Endometrial microvascular endothelial cells (primary cell): ENCODE data around the gene KRT71. TPM values are rescaled to one million over a fixed set of nuclear protein-coding genes. Genes with fewer than 3 reads are reported as not detected.

Experiments used
- in situ Hi-C: cut with HindIII; loops from 2 replicates; pipeline ENCODE4 v1.10.0; 2017; ENCODE audit warnings: low sequenced_read_pairs, low pct_unique_long_range_greater_than_20kb; ENCODE audit errors: inconsistent ontology term
- total RNA-seq: library from RNA; depleted of rRNA; stranded (reverse); fragments of >200 nt; gene quantifications from one replicate; pipeline ENCODE4 v1.2.3, GENCODE V29; 2015; ENCODE audit errors: inconsistent ontology term

Gene KRT71
- total RNA-seq, 1 donor from 2014 or later: not detected

- in situ Hi-C loops: no loop called here
Observed at GRCh38 chr12:52542785-52543318, 10.1 kb downstream of the KRT71 start.

DNA sequence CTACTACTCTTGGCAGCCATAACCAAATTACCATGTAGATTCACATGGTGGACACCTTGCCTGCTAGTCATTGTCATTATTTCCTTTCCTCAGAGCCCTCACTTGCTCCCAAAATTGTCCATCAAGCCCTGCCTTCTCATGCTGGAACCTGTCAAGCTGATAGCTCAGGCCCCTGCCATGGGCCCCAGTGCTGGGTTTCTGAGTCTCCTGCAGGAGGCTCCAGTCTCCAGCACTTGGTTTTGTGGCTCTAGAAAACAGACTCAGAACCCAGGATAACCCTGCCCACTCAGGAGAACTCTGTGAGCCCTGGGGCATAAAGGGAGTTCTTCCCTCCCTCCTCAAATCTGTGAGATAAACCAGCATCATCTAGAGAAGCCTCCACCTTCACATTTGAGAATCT lies 10.8 kb downstream of the KRT71 start:
- in situ Hi-C loops: no loop called here

GRCh38 chr12:52541709-52542108 lies 11.2 kb downstream of the KRT71 start:
- in situ Hi-C loops: no loop called here

GRCh38 chr12:52540531-52540930 lies 12.4 kb downstream of the KRT71 start:
- in situ Hi-C loops: no loop called here

- in situ Hi-C loops: no loop called here
Observed at GRCh38 chr12:52539821-52540173, 13.1 kb downstream of the KRT71 start.

- in situ Hi-C loops: no loop called here
Observed at GRCh38 chr12:52539083-52539820, 13.7 kb downstream of the KRT71 start.

- in situ Hi-C loops: no loop called here
Observed at GRCh38 chr12:52537101-52537500, 15.8 kb downstream of the KRT71 start.

GRCh38 chr12:52535574-52535973 lies 17.4 kb downstream of the KRT71 start:
- in situ Hi-C loops: no loop called here

- in situ Hi-C loops: no loop called here
Observed at GRCh38 chr12:52534482-52534881, 18.5 kb downstream of the KRT71 start.

DNA sequence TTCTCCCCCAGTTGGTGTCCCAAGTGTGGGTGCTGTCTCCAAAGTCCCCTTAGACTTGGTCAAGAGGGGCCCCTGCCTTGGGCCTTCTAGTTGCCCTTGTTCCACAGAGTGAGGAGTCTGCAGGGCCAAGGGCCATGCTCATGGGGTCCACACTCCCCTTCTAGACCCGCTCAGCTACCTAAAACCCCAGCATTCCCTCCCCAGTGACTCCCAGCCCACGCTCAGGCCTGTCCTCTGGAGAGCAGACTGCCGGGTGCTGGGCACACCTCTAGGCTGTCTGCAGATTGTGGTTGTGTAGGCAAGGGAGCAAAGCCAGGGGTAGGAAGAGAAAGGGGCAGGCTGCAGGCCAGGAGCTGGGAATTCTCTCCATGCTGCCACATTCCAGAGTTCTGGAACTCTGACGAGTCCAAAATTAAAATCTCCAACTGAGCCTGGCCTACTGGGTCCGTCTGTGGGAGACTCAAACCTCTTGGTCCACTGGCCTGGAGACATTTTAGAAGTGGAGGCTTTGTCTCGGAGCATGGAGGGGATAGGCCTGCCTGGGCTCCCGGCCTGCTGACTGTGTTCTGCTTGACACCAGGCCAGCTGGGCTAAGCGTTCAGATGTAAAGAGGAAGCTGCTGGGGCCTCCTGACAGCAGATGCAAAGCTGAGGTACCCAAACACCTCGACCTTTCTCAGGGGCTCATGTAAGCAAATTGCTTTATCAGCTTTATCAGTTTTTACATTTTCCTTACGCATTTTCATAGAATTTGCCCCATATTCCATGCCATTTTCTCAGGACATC lies 19.1 kb downstream of the KRT71 start:
- in situ Hi-C loops: no loop called here

- in situ Hi-C loops: no loop called here
Observed at GRCh38 chr12:52532636-52533035, 20.3 kb downstream of the KRT71 start.

DNA sequence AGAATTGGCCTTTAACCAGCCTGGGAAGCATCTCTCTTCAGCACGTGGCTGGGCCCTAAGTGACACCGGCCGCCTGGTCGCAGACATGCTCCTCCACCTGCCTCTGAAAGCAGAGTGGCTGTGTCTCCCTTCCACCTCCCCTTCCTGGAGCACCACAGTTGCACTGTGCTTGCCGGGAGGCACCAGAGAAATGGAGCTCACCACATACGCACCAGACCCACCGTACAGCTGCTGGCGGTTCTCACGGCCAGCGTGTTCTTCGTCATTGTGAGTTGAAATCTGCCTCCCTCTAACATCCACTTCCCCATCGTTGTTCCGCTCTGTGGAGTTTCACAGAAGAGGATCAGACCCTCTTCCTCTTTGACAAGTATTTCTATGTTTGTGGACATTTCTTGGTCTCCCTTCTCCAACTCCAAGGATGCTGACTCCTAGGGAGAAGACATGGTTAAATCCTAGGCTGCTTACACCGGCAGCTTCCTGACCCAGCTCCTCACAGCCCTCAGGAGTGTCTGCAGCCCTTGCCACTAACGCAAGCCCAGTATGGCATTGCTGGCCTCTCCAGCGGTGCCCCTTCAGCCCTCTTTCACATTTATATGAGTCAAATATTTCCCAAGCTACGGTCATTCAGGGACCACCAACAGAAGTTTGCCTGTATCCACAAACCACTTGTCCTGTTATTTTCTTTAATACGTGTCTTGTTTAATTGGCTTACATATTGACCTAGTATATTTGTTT lies 21.2 kb downstream of the KRT71 start:
- in situ Hi-C loops: no loop called here

- in situ Hi-C loops: no loop called here
Observed at GRCh38 chr12:52530905-52531304, 22.0 kb downstream of the KRT71 start.

GRCh38 chr12:52530366-52530765 lies 22.6 kb downstream of the KRT71 start:
- in situ Hi-C loops: no loop called here

DNA sequence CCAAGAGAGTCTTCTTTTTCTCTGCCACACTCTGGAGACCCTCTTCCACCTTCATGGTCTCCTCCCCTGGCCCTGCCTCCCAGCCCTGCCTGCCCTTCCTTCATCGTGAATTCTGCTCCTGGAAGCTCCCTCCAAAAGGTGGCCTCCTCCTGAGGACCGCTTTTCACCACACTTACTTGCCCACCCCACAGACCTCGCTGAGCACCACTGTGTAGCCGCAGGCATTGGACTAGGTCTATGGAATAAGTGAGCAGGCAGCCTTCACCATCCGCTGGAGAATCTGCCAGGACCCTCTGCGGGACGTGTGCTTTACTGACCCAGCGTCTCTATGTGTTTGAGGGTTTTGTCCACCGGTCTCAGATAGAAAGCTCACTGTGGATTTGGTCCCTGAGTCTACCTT lies 23.1 kb downstream of the KRT71 start:
- in situ Hi-C loops: no loop called here

DNA sequence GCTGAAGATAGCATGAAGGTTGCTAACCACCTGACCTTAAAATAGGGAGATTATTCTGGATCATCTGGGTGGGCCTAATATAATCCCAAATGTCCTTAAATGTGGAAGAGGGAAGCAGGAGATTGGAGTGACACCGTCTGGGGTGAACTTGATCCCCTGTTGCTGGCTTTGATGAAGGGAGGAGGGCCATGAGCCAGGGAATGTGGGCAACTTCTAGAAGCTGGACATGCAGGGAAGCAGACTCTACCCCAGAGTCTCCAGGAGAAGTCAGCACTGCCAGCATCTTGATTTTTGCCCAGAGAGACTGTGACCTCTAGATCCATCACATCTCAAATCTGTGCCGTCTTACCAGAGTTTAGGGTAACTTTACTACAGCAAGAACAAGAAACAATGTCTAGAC lies 23.5 kb downstream of the KRT71 start:
- in situ Hi-C loops: no loop called here

DNA sequence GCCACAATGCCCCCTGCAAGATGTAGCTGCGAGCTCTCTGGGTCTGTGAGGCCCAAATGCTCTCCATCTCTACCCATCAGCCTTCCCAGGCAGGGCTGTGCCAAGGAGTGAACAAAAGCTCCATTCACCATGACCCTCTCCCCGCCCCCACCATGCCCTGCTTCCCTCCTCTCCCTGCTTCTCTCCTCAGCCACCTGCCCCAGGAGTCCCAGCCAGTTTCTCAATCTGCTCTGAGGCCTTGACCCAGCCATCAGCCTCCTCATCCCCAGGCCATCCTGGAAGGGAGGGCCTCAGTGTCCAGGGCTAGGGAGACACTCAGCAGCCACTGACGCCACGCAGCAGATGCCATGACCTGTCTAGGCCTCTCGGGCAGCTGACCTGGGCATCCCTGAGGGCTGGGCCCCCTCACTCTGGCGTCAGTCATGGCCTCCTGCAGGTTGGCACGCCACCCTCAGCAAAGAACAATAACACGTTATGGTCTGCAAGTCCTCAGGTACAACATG lies 24.3 kb downstream of the KRT71 start:
- in situ Hi-C loops: no loop called here

DNA sequence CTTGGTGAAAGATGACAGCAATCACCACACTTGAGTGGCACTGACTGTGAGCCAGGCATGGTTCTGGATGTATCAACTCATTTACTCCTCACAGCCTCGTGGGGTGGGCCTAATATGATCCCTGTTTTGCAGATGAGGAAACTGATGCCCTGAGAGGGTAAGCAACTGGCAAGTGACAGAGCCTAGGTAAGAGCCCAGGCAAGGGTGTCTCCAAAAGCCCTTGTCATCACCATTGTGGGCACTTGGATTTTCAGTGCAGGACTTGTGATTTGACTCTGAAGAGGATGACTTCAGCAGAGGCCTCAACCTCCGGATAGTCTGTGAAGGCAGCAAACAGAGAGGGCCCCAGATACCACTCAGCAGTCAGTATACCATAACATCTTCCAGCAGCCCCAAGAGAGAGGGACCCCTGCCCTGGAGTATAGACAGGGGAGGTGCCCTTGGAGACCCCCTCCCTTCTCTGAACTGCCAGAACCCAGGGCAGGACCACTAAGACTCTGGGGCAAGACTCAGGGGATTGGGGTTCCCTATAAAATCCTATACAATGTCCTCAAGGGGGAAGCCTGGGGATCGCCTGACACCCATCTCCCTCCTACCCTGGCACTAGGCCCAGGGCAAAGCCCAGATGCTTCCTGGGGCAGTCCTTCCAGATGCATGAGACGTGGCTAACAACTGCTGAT lies 25.7 kb downstream of the KRT71 start:
- in situ Hi-C loops: no loop called here

DNA sequence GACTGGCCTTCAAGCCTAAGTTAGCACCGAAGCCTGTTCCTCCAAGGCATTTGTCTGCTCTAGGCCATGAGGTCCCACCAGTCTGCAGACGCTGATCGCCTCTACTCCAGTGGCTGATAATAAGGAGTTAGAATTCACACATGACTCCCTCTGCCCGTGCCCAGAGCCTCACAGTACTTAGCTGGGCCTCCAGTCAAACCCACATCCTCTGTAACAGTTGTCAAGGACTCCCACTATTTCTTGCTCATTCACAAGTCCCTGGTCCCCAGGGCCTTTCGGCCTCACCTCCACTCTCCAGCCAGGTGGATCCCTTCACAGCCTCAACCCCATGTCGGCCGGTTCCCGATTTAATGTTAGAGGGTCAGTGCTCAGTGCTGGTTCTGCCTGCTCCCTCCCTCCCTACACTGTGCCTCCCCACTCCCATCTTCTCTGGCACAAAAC lies 26.4 kb downstream of the KRT71 start:
- in situ Hi-C loops: no loop called here
